Esophagus squamous epithelium (tissue), 4 donors: ENCODE measurements around the gene RPA3.

ENCODE experiments used
- POLR2A ChIP-seq, 4 donors: fragments of 450-650 bp; IDR thresholded peaks; one replicate each; pipeline ENCODE4 v1.6.1; 2017; ENCODE audit warnings: antibody characterized with exemption in 4 of 4, mild to moderate bottlenecking in 4 of 4, moderate library complexity in 3 of 4
- TF ChIP-seq, protein P1 (sequence below), 6 experiments: fragments of 450-650 bp in 4 of 6; fragments of 200-600 bp in 2 of 6; sonication (generic) in 2 of 6; IDR thresholded peaks; one replicate each; pipeline ENCODE4 v1.5.1; 2016 to 2019; ENCODE audit warnings: antibody characterized with exemption in 6 of 6, mild to moderate bottlenecking in 4 of 6, moderate library complexity in 4 of 6

- TF ChIP-seq POLR2A (IDR thresholded peaks at IDR 0.05), result no peak
- TF ChIP-seq, protein P1, sequence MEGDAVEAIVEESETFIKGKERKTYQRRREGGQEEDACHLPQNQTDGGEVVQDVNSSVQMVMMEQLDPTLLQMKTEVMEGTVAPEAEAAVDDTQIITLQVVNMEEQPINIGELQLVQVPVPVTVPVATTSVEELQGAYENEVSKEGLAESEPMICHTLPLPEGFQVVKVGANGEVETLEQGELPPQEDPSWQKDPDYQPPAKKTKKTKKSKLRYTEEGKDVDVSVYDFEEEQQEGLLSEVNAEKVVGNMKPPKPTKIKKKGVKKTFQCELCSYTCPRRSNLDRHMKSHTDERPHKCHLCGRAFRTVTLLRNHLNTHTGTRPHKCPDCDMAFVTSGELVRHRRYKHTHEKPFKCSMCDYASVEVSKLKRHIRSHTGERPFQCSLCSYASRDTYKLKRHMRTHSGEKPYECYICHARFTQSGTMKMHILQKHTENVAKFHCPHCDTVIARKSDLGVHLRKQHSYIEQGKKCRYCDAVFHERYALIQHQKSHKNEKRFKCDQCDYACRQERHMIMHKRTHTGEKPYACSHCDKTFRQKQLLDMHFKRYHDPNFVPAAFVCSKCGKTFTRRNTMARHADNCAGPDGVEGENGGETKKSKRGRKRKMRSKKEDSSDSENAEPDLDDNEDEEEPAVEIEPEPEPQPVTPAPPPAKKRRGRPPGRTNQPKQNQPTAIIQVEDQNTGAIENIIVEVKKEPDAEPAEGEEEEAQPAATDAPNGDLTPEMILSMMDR (IDR thresholded peaks at IDR 0.05), result no peak
Observed at GRCh38 chr7:7672545-7673239, 45.7 kb downstream of the RPA3 start.
